Transverse colon (tissue), 4 donors: Measurements from ENCODE around the gene ITGBL1.

Experiments used
- CTCF ChIP-seq, 5 experiments: fragments of 200-600 bp in 3 of 5; fragments of 450-650 bp in 2 of 5; sonication (generic) in 3 of 5; IDR thresholded peaks; 1 replicate in 2 of 5; 2 replicates in 3 of 5; pipeline ENCODE4 v1.5.1; 2016 to 2017; ENCODE audit warnings: antibody characterized with exemption in 5 of 5, inconsistent platforms in 3 of 5, mild to moderate bottlenecking in 2 of 5, moderate library complexity in 1 of 5
- POLR2A ChIP-seq: fragments of 450-650 bp; IDR thresholded peaks from one replicate; pipeline ENCODE4 v1.6.1; 2016; ENCODE audit warnings: antibody characterized with exemption, mild to moderate bottlenecking, moderate library complexity
- POLR2AphosphoS5 ChIP-seq, 3 donors: sonication (generic); formaldehyde crosslinking; IDR thresholded peaks; one replicate each; pipeline ENCODE4 v1.6.1; 2016; ENCODE audit warnings: antibody characterized with exemption in 3 of 3

GRCh38 chr13:101624981-101625380 is 172.5 kb downstream of the ITGBL1 start:
- no peak for TF ChIP-seq CTCF (IDR thresholded peaks at IDR 0.05)
- TF ChIP-seq POLR2AphosphoS5 (IDR thresholded peaks at IDR 0.05), result no peak
- TF ChIP-seq POLR2A, result no peak
